IPS DF 19.7 (cell line): ENCODE results near the gene WFDC12.

Experiments
- DNase-seq: peaks from one replicate; pipeline ENCODE4 v3.0.0-alpha.2; 2013; ENCODE audit warnings: low read depth, low spot score

Gene WFDC12

DNA sequence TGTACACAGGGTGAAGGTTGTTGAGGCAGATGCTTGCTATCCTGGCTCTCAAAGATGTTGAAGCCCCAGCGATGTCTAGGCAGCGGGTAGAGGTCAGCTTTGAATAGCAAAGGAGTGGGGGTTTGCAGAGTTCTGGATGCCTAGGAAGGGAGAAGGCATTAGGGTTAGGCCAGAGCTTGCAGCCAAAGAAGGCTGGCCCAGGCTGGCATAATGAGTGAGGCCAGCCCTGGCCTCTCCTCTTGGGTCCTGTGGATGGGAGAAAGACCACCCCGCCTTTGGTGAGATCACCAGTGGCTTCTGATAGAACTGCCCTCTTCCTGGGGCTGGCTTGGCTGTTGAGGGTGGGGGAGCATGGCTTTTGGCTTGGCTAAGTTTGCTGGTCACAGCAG lies 8.9 kb downstream of the WFDC12 start:
- DNase-seq = no peak

DNA sequence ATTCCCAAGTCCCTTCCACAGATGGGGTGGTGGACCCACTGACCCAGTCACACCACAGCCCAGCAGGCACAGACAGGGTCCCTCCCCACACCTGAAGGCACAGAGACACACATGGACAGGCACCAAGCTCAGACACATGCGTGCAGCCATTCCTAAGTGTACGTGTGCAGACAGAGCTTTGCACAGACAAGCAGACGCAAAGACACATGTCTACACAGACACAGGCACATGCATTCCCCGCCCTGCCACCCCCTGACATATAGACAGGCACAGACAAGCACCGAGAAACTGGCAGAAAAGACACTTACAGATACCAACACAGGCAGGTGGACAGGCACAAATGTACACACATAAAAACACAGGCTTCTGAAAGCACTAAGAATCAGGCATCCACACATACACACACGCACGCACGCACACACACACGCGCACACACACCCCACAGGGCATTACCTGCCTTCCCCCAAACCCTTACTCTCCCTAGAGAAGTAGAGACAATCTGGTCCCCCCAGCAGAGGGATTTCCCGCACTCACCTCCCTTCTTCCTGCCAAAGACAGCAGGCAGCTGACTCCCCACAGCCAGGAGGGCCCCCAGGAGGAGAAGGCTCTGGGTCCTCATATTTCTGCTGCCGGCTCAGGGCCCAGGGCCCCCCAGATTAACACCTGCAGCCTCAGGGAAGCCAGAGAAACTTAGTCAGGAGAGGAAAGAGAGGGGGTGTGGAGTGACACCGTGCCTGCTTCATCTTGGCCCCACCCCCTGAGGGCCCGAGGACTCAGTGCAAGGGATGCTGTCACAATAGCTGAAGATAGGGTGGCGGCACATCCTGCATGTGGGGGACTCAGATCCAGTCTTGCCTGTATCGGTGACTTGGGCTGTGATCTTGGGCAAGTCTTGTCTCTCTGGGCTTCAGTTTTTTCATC lies 9.5 kb downstream of the WFDC12 start, which contains the start of gene WFDC5:
TSS of gene WFDC5 (minus strand) at position 710 of the 921 bp plus-strand sequence. CDS start at position 619, 91 bp downstream.
- DNase-seq = no peak

- DNase-seq = no peak
Measured at GRCh38 chr20:45113865-45114264, 10.4 kb downstream of the WFDC12 start.

DNA sequence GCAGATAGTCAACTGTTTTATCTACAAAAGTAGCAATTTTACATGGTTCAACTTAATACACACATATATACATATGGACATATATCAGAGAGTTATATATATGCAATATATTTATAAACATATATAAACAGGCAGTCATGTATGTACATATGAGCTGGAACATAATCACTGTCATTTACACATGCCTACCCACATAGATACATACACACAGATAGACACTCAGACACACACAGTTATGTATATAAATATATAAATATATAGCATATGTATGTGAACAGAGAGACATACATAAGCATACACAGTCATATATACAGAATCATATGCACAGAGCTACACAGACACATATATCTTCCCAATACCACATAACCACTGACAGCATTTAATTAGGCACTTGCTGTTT lies 11.5 kb downstream of the WFDC12 start:
- DNase-seq = no peak

DNA sequence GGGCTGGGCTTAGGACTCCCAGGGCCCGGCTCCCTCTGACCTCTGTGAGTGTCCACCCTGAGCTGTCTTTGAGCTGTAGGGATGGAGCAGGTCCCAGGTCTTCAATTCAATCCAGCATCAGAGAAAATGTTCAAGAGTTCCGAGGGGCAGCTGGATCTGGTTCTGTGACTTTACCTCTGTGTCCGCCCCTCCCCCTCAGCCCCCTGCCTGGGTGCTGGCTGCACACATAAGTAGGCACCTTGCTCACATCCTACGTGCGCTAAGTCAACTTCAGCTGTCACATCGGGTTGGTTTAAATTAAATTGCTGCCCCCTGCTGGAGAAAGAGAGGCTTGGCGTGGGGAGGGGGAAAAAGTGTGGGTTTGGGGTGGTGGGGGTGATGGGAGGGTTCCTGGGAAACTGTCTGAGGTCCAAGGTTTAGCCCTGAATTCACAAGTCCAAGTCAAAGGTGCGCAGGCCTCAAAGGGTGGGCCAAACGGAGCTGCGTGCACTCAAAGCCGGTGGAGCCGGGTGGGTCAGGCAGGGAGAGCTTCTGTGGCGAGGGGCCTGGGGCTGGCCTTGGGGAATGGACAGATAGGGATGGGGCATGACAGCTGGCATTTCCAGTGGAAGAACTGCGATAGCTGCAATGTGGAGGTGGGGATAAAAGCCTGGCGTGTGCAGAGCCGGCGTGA lies 12.3 kb downstream of the WFDC12 start:
- no peak for DNase-seq

- DNase-seq = no peak
Measured at GRCh38 chr20:45111285-45111684, 13.0 kb downstream of the WFDC12 start.

- no peak for DNase-seq
Measured at GRCh38 chr20:45110301-45110700, 14.0 kb downstream of the WFDC12 start.

GRCh38 chr20:45109634-45110033 lies 14.6 kb downstream of the WFDC12 start:
- DNase-seq = no peak

GRCh38 chr20:45105317-45105716 lies 18.9 kb downstream of the WFDC12 start:
- DNase-seq = no peak

DNA sequence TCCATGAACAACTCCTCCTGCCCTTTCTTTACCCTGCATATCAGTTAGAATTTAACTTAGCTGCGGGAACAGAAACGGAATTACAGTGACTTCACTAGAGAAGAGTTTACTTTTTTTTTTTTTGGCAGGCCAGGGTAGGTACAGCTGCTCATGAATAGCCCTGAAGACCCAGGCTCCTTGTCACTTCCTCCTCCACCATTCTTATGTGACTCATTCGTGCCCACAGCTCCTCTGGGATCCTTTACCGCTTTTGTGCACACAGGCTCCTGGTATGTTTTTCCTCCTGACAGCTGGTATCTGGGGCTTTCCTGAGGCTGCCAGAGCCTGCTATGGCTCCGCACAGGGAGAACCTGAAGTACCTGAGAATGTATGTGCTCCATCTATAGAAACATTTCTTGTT lies 19.5 kb downstream of the WFDC12 start:
- DNase-seq = no peak

GRCh38 chr20:45103072-45103471 lies 21.2 kb downstream of the WFDC12 start:
- no peak for DNase-seq

- no peak for DNase-seq
Measured at GRCh38 chr20:45101333-45101850, 22.9 kb downstream of the WFDC12 start.

DNA sequence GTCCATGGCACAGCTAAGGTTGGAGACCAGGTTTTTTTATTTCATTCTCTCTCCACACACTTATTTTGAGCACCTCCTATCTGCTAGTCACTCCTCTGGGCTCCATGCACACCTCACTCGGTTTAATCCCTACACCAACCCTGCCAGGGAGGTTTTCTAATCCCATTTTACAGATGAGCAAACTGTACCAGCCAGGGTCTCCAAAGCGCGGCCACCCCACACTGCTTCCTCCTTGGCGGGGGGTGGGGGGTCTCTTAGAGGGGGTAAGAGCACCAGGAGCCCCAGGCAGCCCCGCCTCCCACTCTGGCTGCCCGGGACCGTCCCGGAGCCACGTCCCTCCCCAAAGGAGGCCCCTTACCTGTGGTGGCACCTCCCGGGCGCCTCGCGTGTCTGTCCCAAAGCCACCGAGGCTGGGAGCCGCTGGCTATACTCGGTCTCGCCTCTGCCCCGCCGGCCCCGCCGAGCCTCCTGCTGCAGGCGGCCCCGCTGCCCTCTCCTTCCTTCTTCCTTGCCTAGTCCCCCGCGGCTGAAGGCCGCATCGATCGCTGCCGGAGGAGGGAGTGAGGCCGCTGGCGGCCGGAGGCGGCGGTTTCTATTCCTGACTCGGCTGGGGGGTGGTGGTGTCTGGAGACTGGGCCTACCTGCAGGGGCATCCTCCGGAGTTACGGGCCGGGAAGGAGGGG lies 23.6 kb downstream of the WFDC12 start, which contains the start of gene KCNS1:
TSS of gene KCNS1 (minus strand) at position 565 of the 683 bp plus-strand sequence. CDS start 1,891 bp downstream, outside the sequence.
- no peak for DNase-seq

GRCh38 chr20:45098103-45098773 lies 26.0 kb downstream of the WFDC12 start:
- DNase-seq = no peak

DNA sequence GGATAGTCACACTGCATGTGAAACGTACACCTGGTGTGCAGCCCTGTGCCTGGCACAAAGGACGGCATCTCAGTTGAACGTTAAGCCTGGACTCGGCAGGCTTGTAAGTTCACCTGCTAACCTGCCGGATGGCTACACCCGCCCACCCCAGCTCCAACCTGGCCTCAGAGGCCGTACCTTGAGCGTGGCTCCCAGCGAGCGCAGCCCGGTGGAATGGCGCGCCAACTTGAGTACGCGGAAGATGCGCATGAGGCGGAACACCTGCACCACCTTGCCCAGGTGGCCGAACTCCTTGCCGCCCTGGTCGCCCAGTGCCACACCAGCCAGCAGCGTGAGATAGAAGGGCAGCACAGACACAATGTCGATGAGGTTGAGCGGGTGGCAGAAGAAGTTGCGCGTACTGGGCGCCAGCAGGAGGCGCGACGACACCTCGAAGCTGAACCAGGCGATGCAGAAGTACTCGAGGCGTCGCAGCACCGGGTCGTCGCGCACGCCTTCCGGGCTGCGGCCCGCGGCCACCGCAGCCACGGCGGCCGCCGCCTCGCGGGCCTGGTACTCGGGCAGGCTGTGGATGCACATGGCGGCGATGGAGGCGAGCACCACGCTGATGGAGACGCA lies 26.7 kb downstream of the WFDC12 start:
- DNase-seq = no peak

GRCh38 chr20:45096781-45097180 lies 27.5 kb downstream of the WFDC12 start:
- no peak for DNase-seq

- no peak for DNase-seq
Measured at GRCh38 chr20:45095805-45096238, 28.4 kb downstream of the WFDC12 start.

DNA sequence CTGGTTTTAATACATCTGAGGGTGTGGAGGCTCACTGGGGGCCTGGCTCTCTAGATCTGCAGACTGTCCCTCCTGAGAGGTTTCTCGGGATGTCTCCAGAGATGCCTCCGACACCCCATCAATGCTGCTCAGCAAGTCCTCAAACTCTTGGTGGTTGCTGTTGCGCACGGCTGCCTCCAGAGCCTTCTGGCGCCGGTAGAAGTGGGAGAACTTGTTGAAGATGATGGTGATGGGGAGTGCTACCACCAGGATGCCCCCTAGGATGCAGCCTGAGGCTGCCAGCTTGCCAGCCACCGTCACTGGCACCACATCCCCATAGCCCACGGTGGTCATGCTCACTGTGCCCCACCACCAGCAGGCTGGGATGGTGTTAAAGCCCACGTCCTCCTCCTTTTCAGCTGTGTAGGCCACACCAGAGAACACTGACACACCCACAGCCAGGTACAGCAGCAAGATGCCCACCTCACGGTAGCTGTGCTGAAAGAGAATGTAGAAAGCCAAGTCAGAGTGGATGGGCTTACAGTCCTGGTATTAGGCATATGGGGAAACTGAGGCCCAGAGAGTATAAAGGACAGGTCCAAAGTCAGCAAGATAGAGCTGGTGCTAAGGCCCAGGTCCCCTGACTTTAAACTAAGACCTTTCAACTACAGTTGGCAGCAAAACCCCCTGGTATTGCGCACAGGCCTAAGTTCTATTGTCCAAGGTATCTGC lies 29.2 kb downstream of the WFDC12 start:
- no peak for DNase-seq

- DNase-seq = no peak
Measured at GRCh38 chr20:45094201-45094600, 30.1 kb downstream of the WFDC12 start.

GRCh38 chr20:45092898-45093297 lies 31.4 kb downstream of the WFDC12 start:
- DNase-seq = no peak
